ENCODE results near the gene ERG.

ERG gene

GRCh38 chr21:38388647-38389353 is 109.5 kb downstream of the ERG start:
- no peak for DNase-seq (ENCODE audit: low spot score)

- DNase-seq (ENCODE audit: low spot score), result no peak
Measured at GRCh38 chr21:38388203-38388602, 110.1 kb downstream of the ERG start.

GRCh38 chr21:38386967-38387366 is 111.3 kb downstream of the ERG start:
- peak; percentile 50 for DNase-seq (ENCODE audit: low spot score)

GRCh38 chr21:38385427-38386175 is 112.7 kb downstream of the ERG start:
- no peak for DNase-seq (ENCODE audit: low spot score)

- no peak for DNase-seq (ENCODE audit: low spot score)
Measured at GRCh38 chr21:38384675-38385426, 113.4 kb downstream of the ERG start.

GRCh38 chr21:38384238-38384560 is 114.1 kb downstream of the ERG start:
- no peak for DNase-seq (ENCODE audit: low spot score)

- no peak for DNase-seq (ENCODE audit: low spot score)
Measured at GRCh38 chr21:38383411-38384237, 114.7 kb downstream of the ERG start.

- DNase-seq (ENCODE audit: low spot score), result peak; percentile 39
Measured at GRCh38 chr21:38380481-38381137, 117.7 kb downstream of the ERG start.

- no peak for DNase-seq (ENCODE audit: low spot score)
Measured at GRCh38 chr21:38379147-38379546, 119.1 kb downstream of the ERG start.

- DNase-seq (ENCODE audit: low spot score), result peak; percentile 40
Measured at GRCh38 chr21:38377165-38378088, 120.8 kb downstream of the ERG start.

GRCh38 chr21:38376693-38377092 is 121.6 kb downstream of the ERG start:
- no peak for DNase-seq (ENCODE audit: low spot score)

- no peak for DNase-seq (ENCODE audit: low spot score)
Measured at GRCh38 chr21:38376235-38376634, 122.0 kb downstream of the ERG start.

- DNase-seq (ENCODE audit: low spot score), result no peak
Measured at GRCh38 chr21:38367646-38368045, 130.6 kb downstream of the ERG start.

GRCh38 chr21:38365521-38365920 is 132.8 kb downstream of the ERG start:
- DNase-seq (ENCODE audit: low spot score), result no peak

GRCh38 chr21:38363693-38364092 is 134.6 kb downstream of the ERG start:
- no peak for DNase-seq (ENCODE audit: low spot score)

- DNase-seq (ENCODE audit: low spot score), result no peak
Measured at GRCh38 chr21:38361324-38361723, 137.0 kb downstream of the ERG start.

- DNase-seq (ENCODE audit: low spot score), result no peak
Measured at GRCh38 chr21:38359835-38360234, 138.4 kb downstream of the ERG start.

GRCh38 chr21:38359090-38359489 is 139.2 kb downstream of the ERG start:
- no peak for DNase-seq (ENCODE audit: low spot score)

GRCh38 chr21:38358666-38359065 is 139.6 kb downstream of the ERG start:
- no peak for DNase-seq (ENCODE audit: low spot score)

GRCh38 chr21:38358098-38358497 is 140.2 kb downstream of the ERG start:
- no peak for DNase-seq (ENCODE audit: low spot score)

All from AG20443 (cell line).